OCI-LY3 (cell line): ENCODE measurements around the gene BTG2.

Experiments used
- H2AFZ ChIP-seq: fragments of 200-600, 300-600 bp; shearing (Covaris generic); 2 replicates; pipeline ENCODE4 v1.6.0; 2014; ENCODE audit warnings: antibody characterized with exemption, low read depth, low read length
- H3K27ac ChIP-seq: fragments of 200-600, 300-600 bp; sonication (generic); 2 replicates; pipeline ENCODE4 v1.5.1; 2014; ENCODE audit warnings: mild to moderate bottlenecking, low read length, moderate library complexity, mixed read lengths
- H3K27me3 ChIP-seq: fragments of 200-600, 300-600 bp; sonication (generic); 2 replicates; pipeline ENCODE4 v1.6.1; 2014; ENCODE audit warnings: low read depth, low read length, mixed read lengths
- H3K36me3 ChIP-seq: fragments of 200-600, 300-600 bp; sonication (generic); replicated peaks from 2 replicates; pipeline ENCODE3; 2014; ENCODE audit warnings: low read depth, low read length, mixed read lengths
- H3K4me1 ChIP-seq: fragments of 300-600, 200-600 bp; sonication (generic); 2 replicates; pipeline ENCODE4 v1.6.1; 2014; ENCODE audit warnings: low read length, mixed read lengths
- H3K4me2 ChIP-seq: fragments of 200-600, 300-600 bp; sonication (generic); 2 replicates; pipeline ENCODE4 v1.6.1; 2014; ENCODE audit warnings: low read length, mixed read lengths
- H3K4me3 ChIP-seq: fragments of 300-600, 200-600 bp; sonication (generic); 2 replicates; pipeline ENCODE4 v1.5.1; 2014; ENCODE audit warnings: antibody characterized with exemption, mild to moderate bottlenecking, low read length, moderate library complexity
- H3K79me2 ChIP-seq: fragments of 300-600, 200-600 bp; shearing (Covaris generic); 2 replicates; pipeline ENCODE4 v1.6.1; 2014; ENCODE audit warnings: mild to moderate bottlenecking, low read length, mixed read lengths
- H3K9ac ChIP-seq: fragments of 300-600, 200-600 bp; shearing (Covaris generic); 2 replicates; pipeline ENCODE4 v1.6.0; 2014; ENCODE audit warnings: mild to moderate bottlenecking, low read length, moderate library complexity
- H3K9me3 ChIP-seq: fragments of 200-600, 300-600 bp; shearing (Covaris generic); 2 replicates; pipeline ENCODE4 v1.6.1; 2014; ENCODE audit warnings: low read length, mixed read lengths; ENCODE audit not compliant: insufficient read depth
- H4K20me1 ChIP-seq: fragments of 200-600, 300-600 bp; sonication (generic); 2 replicates; pipeline ENCODE4 v1.6.1; 2016; ENCODE audit warnings: low read length, mixed read lengths; ENCODE audit not compliant: insufficient read depth
- EZH2phosphoT487 ChIP-seq: fragments of 200-600 bp; shearing (Covaris generic); IDR thresholded peaks from 2 replicates; pipeline ENCODE4 v1.6.1; 2018; ENCODE audit warnings: antibody characterized with exemption, mixed run types, low read depth
- TF ChIP-seq, protein P1 (sequence below): fragments of 200-600, 300-600 bp; sonication (generic); IDR thresholded peaks from 2 replicates; pipeline ENCODE4 v1.5.1; 2014; ENCODE audit warnings: antibody characterized with exemption, low read length, low read depth

BTG2 gene

DNA sequence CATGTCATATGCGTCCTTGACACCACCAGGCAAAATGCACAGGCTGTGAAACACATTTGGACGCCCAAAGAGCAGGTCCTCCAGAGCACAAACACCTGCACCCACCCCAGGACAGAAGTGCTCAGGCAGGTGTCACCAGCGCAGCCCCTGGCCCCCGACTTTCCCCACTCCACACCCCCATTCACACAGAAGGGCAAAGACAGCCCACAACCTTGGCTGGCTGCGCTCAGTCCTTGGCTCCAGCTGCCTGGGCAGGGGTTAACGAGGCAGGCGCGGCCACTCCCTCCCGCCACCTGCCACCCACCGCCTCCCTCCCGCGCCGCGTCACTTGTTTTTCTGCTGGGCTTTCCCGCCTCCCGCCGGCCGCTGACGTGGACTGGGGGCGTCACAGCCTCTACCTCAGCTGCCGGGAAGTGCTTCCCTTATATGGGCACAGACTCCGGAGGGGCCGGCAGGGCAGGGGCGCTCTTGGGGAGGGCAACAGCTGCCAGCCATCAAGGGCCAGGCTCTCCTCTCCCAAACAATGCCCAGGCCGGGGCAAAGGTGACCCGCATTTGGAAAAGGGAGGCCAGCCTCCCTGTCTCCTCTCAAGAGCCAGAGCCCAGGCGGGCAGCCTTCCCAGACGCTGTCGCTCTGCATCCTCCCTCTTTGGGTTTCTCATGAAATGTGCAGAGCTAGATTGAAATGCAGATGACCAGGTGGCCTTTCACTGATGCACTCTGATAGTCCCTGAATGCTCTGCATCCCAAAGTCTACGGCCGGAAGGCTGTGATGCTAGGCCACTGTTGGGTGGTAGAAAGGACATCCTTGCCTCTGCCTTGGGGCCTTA, 14.8 kb upstream of the BTG2 start:
- no peak for TF ChIP-seq EZH2phosphoT487
- TF ChIP-seq, protein P1, sequence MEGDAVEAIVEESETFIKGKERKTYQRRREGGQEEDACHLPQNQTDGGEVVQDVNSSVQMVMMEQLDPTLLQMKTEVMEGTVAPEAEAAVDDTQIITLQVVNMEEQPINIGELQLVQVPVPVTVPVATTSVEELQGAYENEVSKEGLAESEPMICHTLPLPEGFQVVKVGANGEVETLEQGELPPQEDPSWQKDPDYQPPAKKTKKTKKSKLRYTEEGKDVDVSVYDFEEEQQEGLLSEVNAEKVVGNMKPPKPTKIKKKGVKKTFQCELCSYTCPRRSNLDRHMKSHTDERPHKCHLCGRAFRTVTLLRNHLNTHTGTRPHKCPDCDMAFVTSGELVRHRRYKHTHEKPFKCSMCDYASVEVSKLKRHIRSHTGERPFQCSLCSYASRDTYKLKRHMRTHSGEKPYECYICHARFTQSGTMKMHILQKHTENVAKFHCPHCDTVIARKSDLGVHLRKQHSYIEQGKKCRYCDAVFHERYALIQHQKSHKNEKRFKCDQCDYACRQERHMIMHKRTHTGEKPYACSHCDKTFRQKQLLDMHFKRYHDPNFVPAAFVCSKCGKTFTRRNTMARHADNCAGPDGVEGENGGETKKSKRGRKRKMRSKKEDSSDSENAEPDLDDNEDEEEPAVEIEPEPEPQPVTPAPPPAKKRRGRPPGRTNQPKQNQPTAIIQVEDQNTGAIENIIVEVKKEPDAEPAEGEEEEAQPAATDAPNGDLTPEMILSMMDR, result no peak
- peak overlapping the region; percentile 57 for H2AFZ ChIP-seq
- H3K9ac ChIP-seq, result peak overlapping the region; percentile 97
- no peaks in the 10 kb centered on the region for H3K9me3 ChIP-seq
- H3K4me1 ChIP-seq, result peaks cover 60% of the 10 kb centered on the region
- peak overlapping the region; percentile 98 for H3K27ac ChIP-seq
- H3K36me3 ChIP-seq, result no peaks in the 10 kb centered on the region
- peak overlapping the region; percentile 76 for H3K4me3 ChIP-seq
- no peaks in the 10 kb centered on the region for H3K27me3 ChIP-seq
- H3K79me2 ChIP-seq, result no peaks in the 10 kb centered on the region
- no peaks in the 10 kb centered on the region for H4K20me1 ChIP-seq
- peak overlapping the region; percentile 93 for H3K4me2 ChIP-seq

DNA sequence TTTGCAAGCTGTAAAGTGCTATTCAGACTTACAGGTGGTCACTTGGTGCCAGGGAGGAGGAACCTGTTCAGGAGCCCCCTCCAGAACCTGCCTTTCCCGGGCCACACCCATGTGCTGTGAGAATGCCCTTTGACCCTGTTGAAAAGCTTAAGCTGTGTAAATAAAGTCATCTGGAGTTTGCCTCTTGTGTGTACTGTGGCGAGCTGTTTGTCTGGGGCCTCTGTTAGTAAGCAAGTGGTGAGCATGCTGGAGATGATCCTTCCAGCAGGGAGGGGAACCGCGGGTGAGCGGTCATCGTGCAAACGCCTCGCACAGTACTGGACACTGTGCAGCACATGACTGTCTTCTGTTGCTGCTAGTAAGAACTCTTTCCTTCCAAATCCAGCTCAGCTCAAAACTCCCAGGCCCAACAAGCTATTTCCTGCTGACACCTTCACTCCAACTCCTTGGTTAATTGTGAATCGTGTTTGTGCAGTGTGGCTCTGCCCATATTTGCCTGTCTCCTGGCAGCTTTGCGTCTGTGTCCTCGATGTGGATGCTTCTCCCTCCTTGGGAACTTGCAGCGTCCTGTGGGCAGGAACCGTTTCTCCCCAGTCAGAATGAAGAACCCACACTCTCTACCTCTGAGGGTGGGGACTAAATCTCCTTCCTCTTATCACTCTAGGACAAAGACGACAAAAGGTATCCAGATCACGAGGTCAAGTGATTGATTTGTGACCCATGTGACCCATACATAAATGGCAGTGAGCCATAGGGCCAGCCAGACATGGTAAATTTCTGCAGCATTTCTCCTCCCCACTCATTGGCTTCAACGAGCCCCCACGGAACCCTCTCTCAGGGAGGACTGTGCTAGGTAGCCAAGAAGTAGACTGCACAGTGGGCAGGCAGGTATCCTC, 13.9 kb upstream of the BTG2 start:
- Histone ChIP-seq H2AFZ (peak overlapping the region; percentile 57; the same call in 1 of the 2 replicates), H3K27me3 (no peaks in the 10 kb centered on the region)

DNA sequence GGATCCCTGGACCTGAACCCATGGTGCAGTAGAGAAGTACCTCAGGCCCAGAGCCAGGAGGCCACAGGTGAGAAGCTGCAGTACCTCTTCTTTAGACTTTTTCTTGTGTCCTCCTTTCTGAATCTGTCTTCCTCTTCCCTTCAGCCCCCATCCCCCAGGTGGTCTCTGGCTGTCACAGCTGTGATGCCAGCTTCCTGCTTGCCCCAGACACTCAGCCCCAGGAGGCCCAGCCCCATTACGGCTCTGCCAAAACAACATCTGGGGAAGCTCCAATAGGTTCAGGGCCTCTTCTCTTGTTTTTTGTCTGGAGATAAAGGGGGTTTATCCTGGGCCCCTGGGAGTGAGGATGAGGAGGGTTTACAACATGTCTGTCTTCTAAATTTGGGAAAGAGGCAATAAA, 9.5 kb upstream of the BTG2 start:
- H3K4me2 ChIP-seq, result no peak overlapping the region
- H3K9me3 ChIP-seq, result no peaks in the 10 kb centered on the region
- peaks cover 57% of the 10 kb centered on the region for H3K4me1 ChIP-seq
- H3K79me2 ChIP-seq, result no peaks in the 10 kb centered on the region
- no peak overlapping the region for H3K27ac ChIP-seq
- no peaks in the 10 kb centered on the region for H3K27me3 ChIP-seq
- no peak overlapping the region for H2AFZ ChIP-seq
- no peak overlapping the region for H3K9ac ChIP-seq
- H3K4me3 ChIP-seq, result no peak overlapping the region
- H3K36me3 ChIP-seq, result no peaks in the 10 kb centered on the region
- TF ChIP-seq, protein P1, result no peak
- no peak for TF ChIP-seq EZH2phosphoT487
- no peaks in the 10 kb centered on the region for H4K20me1 ChIP-seq

More for the DNA sequence above, 13.9 kb upstream of the BTG2 start:
- H3K9ac ChIP-seq, result peak overlapping the region; percentile 97
- H3K9me3 ChIP-seq, result no peaks in the 10 kb centered on the region
- H3K27ac ChIP-seq, result peak overlapping the region; percentile 98
- H3K36me3 ChIP-seq, result no peaks in the 10 kb centered on the region
- peaks cover 59% of the 10 kb centered on the region for H3K4me1 ChIP-seq
- TF ChIP-seq, protein P1, result no peak
- no peak for TF ChIP-seq EZH2phosphoT487
- no peaks in the 10 kb centered on the region for H3K79me2 ChIP-seq
- peak overlapping the region; percentile 76 for H3K4me3 ChIP-seq
- no peaks in the 10 kb centered on the region for H4K20me1 ChIP-seq
- peak overlapping the region; percentile 93 for H3K4me2 ChIP-seq
